ENCODE measurements around the gene SLC13A3. TPM values are rescaled to one million over a fixed set of nuclear protein-coding genes. Genes with fewer than 3 reads are reported as not detected.

SLC13A3 gene, protein sequence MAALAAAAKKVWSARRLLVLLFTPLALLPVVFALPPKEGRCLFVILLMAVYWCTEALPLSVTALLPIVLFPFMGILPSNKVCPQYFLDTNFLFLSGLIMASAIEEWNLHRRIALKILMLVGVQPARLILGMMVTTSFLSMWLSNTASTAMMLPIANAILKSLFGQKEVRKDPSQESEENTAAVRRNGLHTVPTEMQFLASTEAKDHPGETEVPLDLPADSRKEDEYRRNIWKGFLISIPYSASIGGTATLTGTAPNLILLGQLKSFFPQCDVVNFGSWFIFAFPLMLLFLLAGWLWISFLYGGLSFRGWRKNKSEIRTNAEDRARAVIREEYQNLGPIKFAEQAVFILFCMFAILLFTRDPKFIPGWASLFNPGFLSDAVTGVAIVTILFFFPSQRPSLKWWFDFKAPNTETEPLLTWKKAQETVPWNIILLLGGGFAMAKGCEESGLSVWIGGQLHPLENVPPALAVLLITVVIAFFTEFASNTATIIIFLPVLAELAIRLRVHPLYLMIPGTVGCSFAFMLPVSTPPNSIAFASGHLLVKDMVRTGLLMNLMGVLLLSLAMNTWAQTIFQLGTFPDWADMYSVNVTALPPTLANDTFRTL
- under 1 TPM in 4 of 5 donors, not detected in 1; 0.16 to 0.49 (median 0.33) TPM for total RNA-seq
- 0.24 TPM for total RNA-seq (2013)
- total RNA-seq = 0 to 0.77 (median 0.20) reads per million in 29 experiments

DNA sequence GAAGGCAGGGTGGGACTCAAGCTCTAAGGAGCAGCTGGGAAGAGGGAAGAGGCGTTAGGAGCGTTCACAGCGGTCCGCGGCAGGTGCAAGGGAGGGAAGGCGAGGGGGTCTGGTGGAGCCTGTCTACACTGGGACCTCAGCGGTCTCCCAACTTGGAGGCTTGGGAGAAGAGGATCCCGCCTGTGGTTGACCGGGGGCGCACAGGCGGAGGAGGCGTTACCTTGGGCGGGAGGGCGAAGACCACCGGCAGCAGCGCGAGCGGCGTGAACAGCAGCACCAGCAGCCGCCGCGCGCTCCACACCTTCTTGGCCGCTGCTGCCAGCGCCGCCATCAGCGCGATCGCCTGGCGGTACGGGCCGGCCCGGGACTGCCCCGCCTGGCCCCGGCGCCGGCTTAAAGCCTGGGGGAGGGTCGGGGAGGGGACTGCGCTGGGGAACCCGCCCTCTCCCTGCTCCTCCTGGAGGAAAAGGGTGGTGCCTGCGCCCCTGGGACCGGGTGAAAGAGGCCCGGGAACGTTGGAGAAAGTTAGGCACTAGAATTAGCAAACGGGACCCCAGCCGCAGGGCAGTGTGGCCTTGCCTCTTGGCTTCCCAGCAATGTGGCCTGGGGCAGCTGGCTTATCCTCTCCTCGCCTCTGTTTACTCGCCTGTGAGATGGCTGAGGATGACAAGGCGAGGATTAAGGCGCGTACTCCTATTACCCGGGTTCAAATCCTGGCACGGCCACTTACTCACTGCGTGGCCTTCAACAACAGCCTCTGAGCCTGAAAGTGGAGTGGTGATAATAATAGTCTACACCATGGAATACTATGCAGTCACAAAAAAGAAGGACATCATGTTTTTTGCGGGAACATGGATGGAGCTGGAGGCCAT, at the start of gene SLC13A3:
SLC13A3 (minus strand) TSS at position 369 of the 872 bp plus-strand sequence; CDS start at position 331, 38 bp downstream.
- H3K4me3 Mint-ChIP-seq = no peak within 1 kb of the TSS
- no peak within 1 kb of the TSS for H3K27ac Mint-ChIP-seq
- no peaks in the 10 kb centered on the region for H3K9me3 ChIP-seq
- no peaks in the 10 kb centered on the region for H3K9me3 Mint-ChIP-seq
- no peaks in the 10 kb centered on the region for H3K4me1 Mint-ChIP-seq
- no peak within 1 kb of the TSS for H3K27ac ChIP-seq (ENCODE audit: low read length)
- 16% methylated on average over 48 of the region's 55 CpGs for WGBS (ENCODE audit: insufficient coverage)
- H3K4me3 ChIP-seq (ENCODE audit: control insufficient read depth in 1 of 2, extremely low read depth in 1 of 2, low read length in 1 of 2) = no peak within 1 kb of the TSS
- ChIA-PET POLR2A (no interaction called here), CTCF (no interaction called here)
- no peaks in the 10 kb centered on the region for H3K36me3 Mint-ChIP-seq
- ATAC-seq (replicated peaks in 1 of 4) = no peak
- DNase-seq = no peak
- peaks cover 39 to 45% of the 10 kb centered on the region in 2 donors for H3K27me3 Mint-ChIP-seq
- H3K36me3 ChIP-seq (ENCODE audit: control insufficient read depth in 2 of 2, extremely low read depth in 1 of 2, insufficient read depth in 1 of 2, low read length in 1 of 2) = no peaks in the 10 kb centered on the region
- peaks cover 16 to 29% of the 10 kb centered on the region in 2 experiments for H3K27me3 ChIP-seq (replicated peaks in 1 of 2; ENCODE audit: control insufficient read depth in 2 of 2, extremely low read depth in 1 of 2, insufficient read depth in 2 of 2, low read length in 1 of 2)
- no peaks in the 10 kb centered on the region for H3K4me1 ChIP-seq (ENCODE audit: control insufficient read depth in 1 of 2, extremely low read depth in 1 of 2, insufficient read depth in 2 of 2, low read length in 2 of 2)

DNA sequence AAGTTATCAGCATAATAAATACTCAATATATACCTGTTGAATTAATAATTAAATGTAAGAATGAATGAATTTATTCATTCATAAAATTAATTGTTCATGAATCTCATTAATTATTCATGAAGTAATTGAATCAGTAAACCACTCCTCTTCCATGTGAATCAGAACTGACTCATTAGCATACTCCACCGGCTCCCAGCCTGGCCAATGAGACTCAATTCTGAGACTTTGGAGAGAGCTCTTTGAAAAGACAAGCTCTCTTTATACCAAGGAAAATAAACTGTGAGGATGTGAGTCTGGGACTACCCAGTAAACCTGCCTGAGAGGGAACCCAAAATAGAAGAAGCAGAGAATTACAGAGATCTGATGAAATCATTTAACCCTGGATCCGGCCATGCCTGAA, 49.8 kb upstream of the SLC13A3 start:
- CTCF ChIA-PET = no interaction called here
- peaks cover 48 to 57% of the 10 kb centered on the region in 2 donors for H3K27me3 Mint-ChIP-seq
- POLR2A ChIA-PET = no interaction called here
- H3K27me3 ChIP-seq (replicated peaks in 1 of 2; ENCODE audit: control insufficient read depth in 2 of 2, extremely low read depth in 1 of 2, insufficient read depth in 2 of 2, low read length in 1 of 2) = peaks cover 0 to 23% of the 10 kb centered on the region in 2 experiments
- H3K36me3 Mint-ChIP-seq = no peaks in the 10 kb centered on the region
- no peak overlapping the region for H3K27ac Mint-ChIP-seq
- no peaks in the 10 kb centered on the region for H3K9me3 ChIP-seq
- H3K4me1 Mint-ChIP-seq = no peaks in the 10 kb centered on the region
- DNase-seq (no peak), ATAC-seq (replicated peaks in 1 of 4) (no peak)
- no peak overlapping the region for H3K27ac ChIP-seq (ENCODE audit: low read length)
- no peaks in the 10 kb centered on the region for H3K36me3 ChIP-seq (ENCODE audit: control insufficient read depth in 2 of 2, extremely low read depth in 1 of 2, insufficient read depth in 1 of 2, low read length in 1 of 2)
- no CpG with 5 or more reads among the region's 2 CpGs for WGBS (ENCODE audit: insufficient coverage)
- peaks cover 0 to under 1% (median 0%) of the 10 kb centered on the region in 3 donors for H3K9me3 Mint-ChIP-seq
- no peaks in the 10 kb centered on the region for H3K4me1 ChIP-seq (ENCODE audit: control insufficient read depth in 1 of 2, extremely low read depth in 1 of 2, insufficient read depth in 2 of 2, low read length in 2 of 2)
- H3K4me3 Mint-ChIP-seq = no peak overlapping the region
- H3K4me3 ChIP-seq (ENCODE audit: control insufficient read depth in 1 of 2, extremely low read depth in 1 of 2, low read length in 1 of 2) = no peak overlapping the region

DNA sequence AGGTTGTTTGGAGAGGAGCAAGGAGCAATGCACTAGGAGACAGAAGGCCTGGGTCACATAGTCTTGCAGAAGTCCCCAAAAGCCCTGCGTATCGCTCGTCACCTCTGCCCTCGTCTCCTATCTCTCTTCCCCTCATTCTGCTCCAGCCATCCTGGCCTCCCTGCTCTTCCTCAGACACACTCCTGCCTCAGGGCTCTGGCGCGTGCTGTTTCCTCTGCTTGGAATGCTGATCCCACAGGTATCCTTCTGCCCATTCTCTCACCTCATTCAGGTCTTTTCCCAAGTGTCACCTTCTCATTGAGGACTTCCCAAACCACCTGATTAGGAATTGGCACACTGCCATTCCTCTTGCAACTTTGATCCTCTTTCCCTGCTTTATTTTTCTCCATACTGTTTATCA, 49.2 kb upstream of the SLC13A3 start:
- Histone ChIP-seq H3K4me1 (ENCODE audit: control insufficient read depth in 1 of 2, extremely low read depth in 1 of 2, insufficient read depth in 2 of 2, low read length in 2 of 2) (no peaks in the 10 kb centered on the region), H3K36me3 (ENCODE audit: control insufficient read depth in 2 of 2, extremely low read depth in 1 of 2, insufficient read depth in 1 of 2, low read length in 1 of 2) (no peaks in the 10 kb centered on the region), H3K27me3 (replicated peaks in 1 of 2; ENCODE audit: control insufficient read depth in 2 of 2, extremely low read depth in 1 of 2, insufficient read depth in 2 of 2, low read length in 1 of 2) (peaks cover 0 to 23% of the 10 kb centered on the region in 2 experiments), H3K27ac (ENCODE audit: low read length) (no peak overlapping the region), H3K4me3 (ENCODE audit: control insufficient read depth in 1 of 2, extremely low read depth in 1 of 2, low read length in 1 of 2) (no peak overlapping the region), H3K9me3 (no peaks in the 10 kb centered on the region)
- H3K27me3 Mint-ChIP-seq = peaks cover 47 to 56% of the 10 kb centered on the region in 2 donors
- H3K4me3 Mint-ChIP-seq = no peak overlapping the region
- CTCF ChIA-PET = no interaction called here
- 89% methylated on average over 6 of the region's 6 CpGs for WGBS (ENCODE audit: insufficient coverage)
- H3K4me1 Mint-ChIP-seq = no peaks in the 10 kb centered on the region
- POLR2A ChIA-PET = no interaction called here
- H3K27ac Mint-ChIP-seq = no peak overlapping the region
- H3K36me3 Mint-ChIP-seq = no peaks in the 10 kb centered on the region
- DNase-seq = no peak
- no peaks in the 10 kb centered on the region for H3K9me3 Mint-ChIP-seq
- no peak for ATAC-seq (replicated peaks in 1 of 4)

DNA sequence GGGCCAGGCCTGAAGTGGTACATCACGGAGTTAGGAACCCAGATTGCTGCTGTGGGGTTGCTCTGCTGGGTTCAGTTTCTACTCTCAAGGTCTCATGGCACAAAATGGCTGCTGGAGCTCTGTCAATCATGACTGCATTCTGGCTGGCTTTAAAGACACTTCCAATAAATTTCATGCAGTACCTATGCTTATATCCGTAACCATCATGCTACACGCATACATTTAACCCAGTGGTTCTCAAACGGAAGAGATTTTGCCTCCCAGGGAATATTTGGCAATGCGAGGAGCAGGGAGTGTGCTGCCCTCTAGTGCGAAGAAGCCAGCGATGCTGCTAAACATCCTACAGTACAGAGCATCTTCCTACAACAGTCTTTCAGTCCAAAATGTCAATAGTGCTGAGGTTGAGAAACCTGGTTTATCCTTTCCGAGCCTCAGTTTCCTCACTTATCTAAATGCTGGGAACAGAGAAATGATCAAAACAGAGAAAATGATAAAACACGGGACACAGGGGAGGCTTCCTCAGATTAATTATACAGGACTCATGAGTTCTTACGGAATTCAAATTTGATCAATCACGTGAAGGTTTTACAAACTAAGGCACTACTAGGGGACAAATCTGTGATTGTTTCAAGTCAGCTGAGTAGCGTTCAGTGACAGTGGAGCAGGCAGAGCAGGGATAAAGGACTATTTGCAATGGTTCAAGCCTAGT, 48.5 kb upstream of the SLC13A3 start:
- WGBS (ENCODE audit: insufficient coverage) = 68% methylated on average over 7 of the region's 12 CpGs
- H3K36me3 ChIP-seq (ENCODE audit: control insufficient read depth in 2 of 2, extremely low read depth in 1 of 2, insufficient read depth in 1 of 2, low read length in 1 of 2) = no peaks in the 10 kb centered on the region
- no peaks in the 10 kb centered on the region for H3K9me3 Mint-ChIP-seq
- ChIA-PET POLR2A (no interaction called here), CTCF (no interaction called here)
- no peak overlapping the region for H3K27ac Mint-ChIP-seq
- H3K4me3 Mint-ChIP-seq = no peak overlapping the region
- no peak overlapping the region for H3K27ac ChIP-seq (ENCODE audit: low read length)
- no peaks in the 10 kb centered on the region for H3K4me1 ChIP-seq (ENCODE audit: control insufficient read depth in 1 of 2, extremely low read depth in 1 of 2, insufficient read depth in 2 of 2, low read length in 2 of 2)
- ATAC-seq (replicated peaks in 1 of 4) (no peak), DNase-seq (no peak)
- H3K27me3 ChIP-seq (replicated peaks in 1 of 2; ENCODE audit: control insufficient read depth in 2 of 2, extremely low read depth in 1 of 2, insufficient read depth in 2 of 2, low read length in 1 of 2) = peaks cover 0 to 23% of the 10 kb centered on the region in 2 experiments
- no peaks in the 10 kb centered on the region for H3K36me3 Mint-ChIP-seq
- H3K4me3 ChIP-seq (ENCODE audit: control insufficient read depth in 1 of 2, extremely low read depth in 1 of 2, low read length in 1 of 2) = no peak overlapping the region
- H3K27me3 Mint-ChIP-seq = peaks cover 42 to 50% of the 10 kb centered on the region in 2 donors
- no peaks in the 10 kb centered on the region for H3K9me3 ChIP-seq
- no peaks in the 10 kb centered on the region for H3K4me1 Mint-ChIP-seq

DNA sequence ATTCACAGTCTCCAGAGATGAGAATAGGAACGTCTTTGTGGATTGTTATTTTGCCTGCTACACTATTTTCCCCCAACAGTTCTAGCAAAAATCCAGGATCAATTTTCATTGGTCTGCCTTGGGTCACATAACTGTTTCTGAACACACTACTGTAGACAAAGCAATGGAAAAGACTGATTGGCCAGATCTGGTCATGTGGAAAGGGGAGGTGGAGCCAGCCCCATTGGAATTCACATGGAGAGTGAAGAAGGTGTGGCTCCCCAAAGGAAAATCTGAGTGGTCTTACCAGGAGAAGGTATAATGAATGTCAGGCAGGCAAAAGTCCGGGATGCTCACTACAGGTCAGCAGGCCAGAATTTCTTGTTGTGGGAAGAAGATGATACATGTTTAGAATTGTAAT, 47.5 kb upstream of the SLC13A3 start:
- Mint-ChIP-seq H3K27ac (no peak overlapping the region), H3K27me3 (peaks cover 37 to 40% of the 10 kb centered on the region in 2 donors), H3K9me3 (no peaks in the 10 kb centered on the region), H3K4me3 (no peak overlapping the region), H3K36me3 (no peaks in the 10 kb centered on the region), H3K4me1 (peaks cover 5 to 6% (median 5%) of the 10 kb centered on the region in 3 donors)
- Histone ChIP-seq H3K4me1 (ENCODE audit: control insufficient read depth in 1 of 2, extremely low read depth in 1 of 2, insufficient read depth in 2 of 2, low read length in 2 of 2) (no peaks in the 10 kb centered on the region), H3K27ac (ENCODE audit: low read length) (no peak overlapping the region), H3K9me3 (no peaks in the 10 kb centered on the region), H3K4me3 (ENCODE audit: control insufficient read depth in 1 of 2, extremely low read depth in 1 of 2, low read length in 1 of 2) (no peak overlapping the region), H3K27me3 (replicated peaks in 1 of 2; ENCODE audit: control insufficient read depth in 2 of 2, extremely low read depth in 1 of 2, insufficient read depth in 2 of 2, low read length in 1 of 2) (peaks cover 0 to 23% of the 10 kb centered on the region in 2 experiments), H3K36me3 (ENCODE audit: control insufficient read depth in 2 of 2, extremely low read depth in 1 of 2, insufficient read depth in 1 of 2, low read length in 1 of 2) (no peaks in the 10 kb centered on the region)
- ChIA-PET POLR2A (no interaction called here), CTCF (no interaction called here)
- DNase-seq (no peak), ATAC-seq (replicated peaks in 1 of 4) (no peak)
- WGBS (ENCODE audit: insufficient coverage) = 100% methylated on average over 1 of the region's 2 CpGs

DNA sequence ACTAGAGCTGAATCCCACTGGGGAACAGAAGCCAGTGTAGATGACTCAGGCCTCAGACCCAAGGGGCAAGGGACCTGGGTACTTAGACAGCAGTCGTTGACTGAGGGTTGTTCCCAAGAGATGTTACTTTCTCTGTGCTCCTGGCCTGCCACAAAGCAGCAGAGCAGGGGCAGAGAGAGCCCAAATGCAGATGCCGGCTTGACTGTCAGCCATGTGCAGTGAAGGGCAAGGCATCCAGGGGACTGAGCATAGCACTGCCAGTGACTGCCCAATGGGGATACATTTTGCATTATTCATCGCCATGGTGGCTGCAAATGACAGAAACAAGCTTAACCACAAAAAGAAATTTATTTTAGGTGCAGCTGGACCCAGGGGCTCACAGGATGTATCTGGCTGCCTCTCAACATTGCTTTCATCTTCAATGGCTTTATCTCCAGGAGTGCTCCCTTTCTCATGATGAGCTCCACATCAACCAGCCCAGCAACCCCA, 45.6 kb upstream of the SLC13A3 start:
- Histone ChIP-seq H3K27ac (ENCODE audit: low read length) (no peak overlapping the region), H3K27me3 (replicated peaks in 1 of 2; ENCODE audit: control insufficient read depth in 2 of 2, extremely low read depth in 1 of 2, insufficient read depth in 2 of 2, low read length in 1 of 2) (peaks cover 0 to 19% of the 10 kb centered on the region in 2 experiments), H3K4me3 (ENCODE audit: control insufficient read depth in 1 of 2, extremely low read depth in 1 of 2, low read length in 1 of 2) (no peak overlapping the region), H3K9me3 (no peaks in the 10 kb centered on the region), H3K4me1 (ENCODE audit: control insufficient read depth in 1 of 2, extremely low read depth in 1 of 2, insufficient read depth in 2 of 2, low read length in 2 of 2) (no peaks in the 10 kb centered on the region), H3K36me3 (ENCODE audit: control insufficient read depth in 2 of 2, extremely low read depth in 1 of 2, insufficient read depth in 1 of 2, low read length in 1 of 2) (no peaks in the 10 kb centered on the region)
- no peak overlapping the region for H3K27ac Mint-ChIP-seq
- ATAC-seq (replicated peaks in 1 of 4) (no peak), DNase-seq (no peak)
- H3K36me3 Mint-ChIP-seq = no peaks in the 10 kb centered on the region
- H3K9me3 Mint-ChIP-seq = no peaks in the 10 kb centered on the region
- no peak overlapping the region for H3K4me3 Mint-ChIP-seq
- peaks cover 5 to 6% (median 5%) of the 10 kb centered on the region in 3 donors for H3K4me1 Mint-ChIP-seq
- H3K27me3 Mint-ChIP-seq = peaks cover 31 to 34% of the 10 kb centered on the region in 2 donors
- ChIA-PET POLR2A (no interaction called here), CTCF (no interaction called here)
- 58% methylated on average over 3 of the region's 3 CpGs for WGBS (ENCODE audit: insufficient coverage)
